Measurements from ENCODE around the gene HSFX2.

DNA sequence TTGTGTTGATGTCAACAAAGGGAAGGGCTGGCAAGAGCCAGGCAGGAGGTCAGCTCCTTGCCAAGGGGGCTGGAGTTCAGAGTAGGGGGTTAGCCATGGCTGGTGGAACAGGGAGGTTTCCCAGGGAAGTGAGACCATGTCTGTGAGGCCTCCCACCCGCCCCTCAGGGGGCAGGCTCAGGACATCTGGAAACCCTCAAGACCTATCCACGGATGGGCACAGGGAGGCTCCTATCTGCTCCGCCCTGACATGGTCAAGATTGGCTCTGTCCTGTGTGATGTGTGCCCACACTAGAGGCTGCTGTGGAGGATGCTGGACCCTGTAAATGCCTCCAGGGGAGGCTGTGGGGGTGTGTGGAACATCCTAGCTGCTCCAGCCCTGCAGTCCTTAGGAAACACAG is 44.5 kb upstream of the HSFX2 start:
- TF ChIP-seq, protein P1, sequence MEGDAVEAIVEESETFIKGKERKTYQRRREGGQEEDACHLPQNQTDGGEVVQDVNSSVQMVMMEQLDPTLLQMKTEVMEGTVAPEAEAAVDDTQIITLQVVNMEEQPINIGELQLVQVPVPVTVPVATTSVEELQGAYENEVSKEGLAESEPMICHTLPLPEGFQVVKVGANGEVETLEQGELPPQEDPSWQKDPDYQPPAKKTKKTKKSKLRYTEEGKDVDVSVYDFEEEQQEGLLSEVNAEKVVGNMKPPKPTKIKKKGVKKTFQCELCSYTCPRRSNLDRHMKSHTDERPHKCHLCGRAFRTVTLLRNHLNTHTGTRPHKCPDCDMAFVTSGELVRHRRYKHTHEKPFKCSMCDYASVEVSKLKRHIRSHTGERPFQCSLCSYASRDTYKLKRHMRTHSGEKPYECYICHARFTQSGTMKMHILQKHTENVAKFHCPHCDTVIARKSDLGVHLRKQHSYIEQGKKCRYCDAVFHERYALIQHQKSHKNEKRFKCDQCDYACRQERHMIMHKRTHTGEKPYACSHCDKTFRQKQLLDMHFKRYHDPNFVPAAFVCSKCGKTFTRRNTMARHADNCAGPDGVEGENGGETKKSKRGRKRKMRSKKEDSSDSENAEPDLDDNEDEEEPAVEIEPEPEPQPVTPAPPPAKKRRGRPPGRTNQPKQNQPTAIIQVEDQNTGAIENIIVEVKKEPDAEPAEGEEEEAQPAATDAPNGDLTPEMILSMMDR (conservative IDR thresholded peaks at IDR 0.05; ENCODE audit: low read length): no peak
- no peak for TF ChIP-seq EZH2phosphoT487 (IDR thresholded peaks at IDR 0.05; ENCODE audit: borderline replicate concordance, low read depth, low read length)

Measured in OCI-LY7 (cell line).